Stimulated activated CD4-positive, alpha-beta T cell treated with anti-CD3 and anti-CD28 coated beads, Interleukin-15, amount 100 ng/mL, for 48 hours (primary cell): ENCODE measurements around the gene SH3BP5.

Source experiments
- DNase-seq, 2 donors: peaks; one replicate each; pipeline ENCODE4 v3.0.0-alpha.2; 2020; ENCODE audit warnings: low read depth in 2 of 2

Gene SH3BP5

DNA sequence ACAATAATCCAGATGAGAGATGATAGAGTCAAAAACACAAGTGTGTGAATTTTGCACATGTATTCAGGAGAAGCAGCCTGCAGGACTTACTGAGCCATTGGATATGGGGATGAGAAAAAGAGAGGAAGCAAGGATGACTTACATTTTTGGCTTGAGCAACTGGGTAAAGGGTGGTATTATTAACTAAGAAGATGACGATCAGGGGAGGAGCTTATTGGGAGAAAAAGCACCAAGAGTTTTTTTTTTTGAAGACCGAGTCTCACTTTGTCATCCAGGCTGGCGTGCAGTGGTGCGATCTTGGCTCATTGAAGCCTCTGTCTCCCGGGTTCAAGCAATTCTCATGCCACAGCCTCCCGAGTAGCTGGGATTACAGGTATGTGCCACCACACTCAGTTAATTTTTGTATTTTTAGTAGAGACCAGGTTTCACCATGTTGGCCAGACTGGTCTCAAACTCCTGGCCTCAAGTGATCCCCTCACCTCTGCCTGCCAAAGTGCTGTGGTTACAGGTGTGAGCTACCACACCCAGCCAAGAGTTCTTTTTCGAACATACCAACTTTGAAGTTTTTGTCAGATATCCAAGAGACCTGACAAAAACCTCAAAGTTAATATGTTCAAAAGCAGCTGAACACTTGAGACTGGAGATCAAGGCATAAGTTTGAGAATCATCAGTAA is 14.8 kb upstream of the SH3BP5 start:
- no peak for DNase-seq

DNA sequence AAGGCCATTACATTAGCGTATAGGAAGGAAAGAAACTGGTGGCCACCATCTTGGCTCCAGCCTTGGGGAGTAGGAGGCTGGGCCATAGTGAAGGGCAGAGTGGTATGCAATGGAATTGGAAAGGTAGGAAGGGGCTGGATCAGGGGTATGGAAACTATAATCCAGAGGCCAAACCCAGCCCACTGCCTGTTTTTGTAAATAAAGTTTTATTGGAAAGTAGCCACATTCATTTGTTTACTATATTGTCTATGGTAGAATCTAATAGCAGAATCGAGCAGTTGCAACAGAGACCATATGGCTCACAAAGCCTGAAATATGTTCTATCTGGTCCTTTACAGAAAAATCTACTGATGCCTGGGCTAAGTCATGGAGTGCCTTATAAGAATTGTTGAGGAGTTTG is 14.1 kb upstream of the SH3BP5 start:
- DNase-seq: no peak

DNA sequence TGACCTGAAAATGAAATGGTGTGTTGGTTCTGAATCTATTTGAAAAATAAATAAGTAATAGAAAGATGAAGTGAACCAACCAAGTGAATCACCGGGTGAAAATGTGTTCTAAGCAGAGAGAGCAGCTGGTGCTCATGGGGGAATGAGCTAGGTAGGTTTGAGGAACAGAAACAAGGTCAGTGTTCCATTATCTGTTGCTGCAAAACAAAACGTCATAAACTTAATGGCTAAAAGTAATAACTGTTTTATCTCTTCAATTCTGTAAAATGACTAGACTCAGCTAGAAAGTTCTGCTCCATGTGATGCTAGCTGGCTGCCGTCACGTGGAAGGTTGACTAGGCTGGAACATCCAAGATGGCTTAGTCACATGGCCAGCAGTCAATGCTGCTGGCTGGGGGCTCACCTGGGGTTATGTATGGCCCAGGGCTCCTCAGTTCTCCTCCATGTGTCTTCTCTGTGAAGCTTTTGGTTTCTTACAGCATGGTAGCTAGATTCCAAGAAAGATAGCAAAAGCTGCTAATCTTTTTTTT is 13.3 kb upstream of the SH3BP5 start:
- DNase-seq: no peak

DNA sequence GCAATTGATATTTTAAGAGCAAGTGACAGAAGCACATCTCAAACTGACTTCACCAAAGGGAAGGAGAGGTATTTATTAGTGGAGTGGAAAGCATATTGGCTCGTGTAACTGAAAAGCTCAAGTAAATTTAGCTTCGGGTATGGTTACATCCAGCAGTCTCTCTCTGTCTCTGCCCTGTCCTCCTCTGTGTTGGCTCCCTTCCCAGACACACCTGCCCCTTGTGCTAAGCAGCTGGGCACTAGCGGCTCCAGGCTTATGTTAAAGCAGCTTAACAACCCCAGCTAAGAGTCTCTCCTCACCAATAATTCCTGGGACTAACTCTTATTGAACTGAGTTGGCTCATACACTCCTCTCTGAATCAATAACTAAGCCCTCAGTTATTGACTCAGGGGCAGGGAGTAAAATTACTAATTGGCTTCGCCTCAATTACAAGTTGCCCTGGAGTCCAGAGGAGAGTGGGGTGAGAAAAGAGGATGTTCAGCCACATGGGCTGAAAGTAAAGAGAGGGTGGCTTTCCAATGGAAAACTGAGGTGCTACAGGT is 12.8 kb upstream of the SH3BP5 start:
- DNase-seq: no peak

DNA sequence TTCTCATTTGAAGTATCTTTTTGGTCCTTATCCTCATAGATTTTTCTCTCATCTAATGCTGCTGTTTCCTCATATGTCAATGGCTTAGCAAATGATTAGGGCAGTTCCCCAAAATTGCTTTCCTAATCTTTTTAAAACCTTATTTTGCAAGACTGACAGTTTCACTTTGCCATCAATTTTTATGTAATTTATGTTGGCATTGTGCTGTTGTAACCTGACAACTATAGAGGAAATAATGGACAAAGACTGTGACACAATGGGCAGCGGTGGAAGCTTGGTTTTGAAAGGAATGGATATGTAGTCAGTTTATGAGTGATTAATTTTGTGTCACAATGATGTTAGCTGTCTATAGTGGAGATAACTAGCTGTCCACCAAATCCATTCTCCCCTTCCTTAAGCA is 10.6 kb upstream of the SH3BP5 start:
- DNase-seq: no peak

DNA sequence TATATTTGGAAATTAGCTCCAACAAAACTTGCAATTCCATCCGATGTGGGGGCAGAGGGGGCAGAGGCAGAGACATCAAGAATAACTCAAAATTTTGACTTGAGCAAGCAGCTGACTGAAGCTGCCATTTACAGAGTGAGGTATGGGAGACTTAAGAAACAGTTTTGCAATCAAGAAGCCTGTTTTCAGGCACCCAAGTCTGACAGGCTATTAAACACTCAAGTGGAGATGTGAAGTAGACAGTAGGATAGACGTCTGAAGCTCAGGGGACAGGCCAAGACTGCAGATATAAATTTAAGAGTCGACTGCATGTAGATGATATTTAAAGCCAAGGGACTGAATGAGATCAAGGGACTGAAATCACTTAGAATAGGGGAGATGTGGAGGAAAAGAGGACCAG is 9.9 kb upstream of the SH3BP5 start:
- no peak for DNase-seq

DNA sequence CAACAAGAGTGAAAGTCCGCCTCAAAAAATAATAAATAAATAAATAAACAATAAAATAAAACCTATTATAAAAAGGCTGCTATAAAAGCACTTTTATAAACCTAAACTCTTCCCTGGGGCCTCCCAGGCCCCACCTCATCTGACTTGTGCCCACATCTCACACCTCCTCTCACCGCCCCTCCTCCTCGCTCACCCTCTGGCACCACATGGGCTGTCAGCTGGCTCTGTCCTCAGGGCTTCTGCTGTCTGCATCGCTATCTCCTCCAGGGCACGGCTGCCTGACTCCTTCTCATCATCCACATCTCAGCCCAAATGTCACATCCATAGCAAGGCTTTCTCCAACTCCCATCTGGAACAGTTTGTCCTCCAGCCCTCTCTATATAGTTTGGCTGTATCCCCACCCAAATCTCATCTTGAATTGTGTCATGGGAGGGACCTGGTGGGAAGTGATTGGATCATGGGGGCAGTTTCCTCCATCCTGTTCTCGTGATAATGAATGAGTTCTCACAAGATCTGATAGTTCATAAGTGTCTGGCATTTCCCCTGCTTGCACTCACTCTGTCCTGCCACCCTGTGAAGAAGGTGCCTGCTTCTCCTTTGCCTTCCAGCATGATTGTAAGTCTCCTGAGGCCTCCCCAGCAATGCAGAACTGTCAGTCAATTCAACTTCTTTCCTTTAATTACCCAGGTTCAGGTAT is 8.8 kb upstream of the SH3BP5 start:
- DNase-seq: no peak

DNA sequence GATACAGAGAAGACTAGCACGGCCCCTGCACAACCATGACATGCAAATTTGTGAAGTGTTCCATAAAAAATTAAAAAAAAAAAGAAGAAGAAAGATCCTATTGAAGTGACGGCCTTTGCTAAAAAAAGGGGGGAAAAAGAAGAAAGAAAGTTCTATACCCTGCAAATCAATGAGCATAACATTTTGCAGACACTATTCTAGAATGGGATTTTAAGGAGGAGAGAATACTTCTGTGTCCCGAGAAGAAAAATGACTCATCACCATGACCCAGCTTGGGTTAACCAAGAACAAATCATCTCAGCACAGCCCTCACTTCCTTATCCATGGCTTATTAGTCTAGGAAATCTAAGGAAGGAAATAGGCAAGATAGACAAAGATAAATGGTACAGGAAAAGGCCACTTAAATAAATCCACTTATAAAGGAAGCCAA is 7.4 kb upstream of the SH3BP5 start:
- no peak for DNase-seq

DNA sequence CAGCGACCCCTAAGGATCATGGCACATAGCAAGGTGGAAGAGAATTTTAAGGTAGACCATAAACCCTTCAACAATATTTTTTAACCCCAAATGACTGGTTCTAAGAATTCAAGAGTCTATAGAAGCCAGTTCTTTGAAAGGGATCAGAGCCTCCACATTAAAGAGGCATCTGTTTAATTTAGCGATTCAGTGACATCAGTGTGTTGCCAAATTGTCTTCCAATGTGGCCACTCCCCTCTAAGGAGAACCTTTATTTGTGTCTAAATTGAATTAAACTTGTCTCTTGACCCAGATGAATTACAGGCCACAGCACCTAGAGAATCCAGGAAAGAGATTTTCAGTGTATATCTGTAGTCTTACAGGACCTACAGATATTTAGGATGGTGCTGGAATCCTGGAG is 6.6 kb upstream of the SH3BP5 start:
- DNase-seq: no peak

DNA sequence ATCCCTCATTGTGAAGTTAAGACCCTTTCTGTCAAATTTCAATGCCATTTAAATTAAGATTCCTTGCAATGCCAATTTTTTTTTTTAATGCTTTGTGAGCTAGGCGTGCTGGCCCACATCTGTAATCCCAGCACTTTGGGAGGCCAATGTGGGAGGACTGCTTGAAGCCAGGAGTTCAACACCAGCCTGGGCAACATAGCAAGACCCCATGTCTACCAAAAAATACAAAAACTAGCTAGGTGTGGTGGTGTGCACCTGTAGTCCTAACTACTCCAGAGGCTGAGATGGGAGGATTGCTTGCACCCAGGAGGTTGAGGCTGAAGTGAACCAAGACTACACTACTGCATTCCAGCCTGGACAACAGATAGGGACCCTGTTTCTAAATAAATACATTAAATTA is 5.6 kb upstream of the SH3BP5 start:
- DNase-seq: no peak

DNA sequence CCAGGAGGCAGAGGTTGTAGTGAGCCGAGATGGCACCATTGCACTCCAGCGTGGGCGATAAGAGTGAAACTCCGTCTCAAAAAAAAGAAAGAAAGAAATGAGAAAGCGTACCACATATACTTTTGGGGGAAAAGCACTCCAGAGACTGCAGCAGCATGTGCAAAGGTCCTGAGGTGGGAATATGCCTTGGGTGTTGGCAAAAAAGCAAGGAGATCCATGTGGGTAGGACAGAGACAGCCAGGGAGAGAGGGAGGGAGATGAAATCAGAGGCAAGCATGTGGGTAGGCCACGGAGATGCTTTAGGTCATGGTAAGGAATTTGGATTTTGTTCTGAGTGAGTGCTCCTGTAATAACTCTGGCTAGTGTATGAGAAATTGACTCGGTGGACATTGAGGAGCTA is 3.7 kb upstream of the SH3BP5 start:
- DNase-seq: no peak

DNA sequence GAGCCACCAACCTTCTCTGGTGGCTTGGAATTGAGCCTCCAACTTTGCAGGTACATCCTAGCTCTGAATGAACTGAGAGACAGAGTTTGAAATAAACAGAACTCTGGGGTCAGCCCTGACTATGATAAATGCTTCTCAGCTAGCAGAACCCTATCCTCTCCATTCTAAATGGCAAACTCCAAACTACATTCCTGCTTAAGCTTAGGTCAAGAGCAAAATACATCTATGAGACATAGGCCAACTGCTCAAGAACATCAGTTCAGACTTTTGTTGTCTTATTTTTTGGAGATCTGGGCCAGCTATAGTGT is 1.5 kb upstream of the SH3BP5 start:
- no peak for DNase-seq

DNA sequence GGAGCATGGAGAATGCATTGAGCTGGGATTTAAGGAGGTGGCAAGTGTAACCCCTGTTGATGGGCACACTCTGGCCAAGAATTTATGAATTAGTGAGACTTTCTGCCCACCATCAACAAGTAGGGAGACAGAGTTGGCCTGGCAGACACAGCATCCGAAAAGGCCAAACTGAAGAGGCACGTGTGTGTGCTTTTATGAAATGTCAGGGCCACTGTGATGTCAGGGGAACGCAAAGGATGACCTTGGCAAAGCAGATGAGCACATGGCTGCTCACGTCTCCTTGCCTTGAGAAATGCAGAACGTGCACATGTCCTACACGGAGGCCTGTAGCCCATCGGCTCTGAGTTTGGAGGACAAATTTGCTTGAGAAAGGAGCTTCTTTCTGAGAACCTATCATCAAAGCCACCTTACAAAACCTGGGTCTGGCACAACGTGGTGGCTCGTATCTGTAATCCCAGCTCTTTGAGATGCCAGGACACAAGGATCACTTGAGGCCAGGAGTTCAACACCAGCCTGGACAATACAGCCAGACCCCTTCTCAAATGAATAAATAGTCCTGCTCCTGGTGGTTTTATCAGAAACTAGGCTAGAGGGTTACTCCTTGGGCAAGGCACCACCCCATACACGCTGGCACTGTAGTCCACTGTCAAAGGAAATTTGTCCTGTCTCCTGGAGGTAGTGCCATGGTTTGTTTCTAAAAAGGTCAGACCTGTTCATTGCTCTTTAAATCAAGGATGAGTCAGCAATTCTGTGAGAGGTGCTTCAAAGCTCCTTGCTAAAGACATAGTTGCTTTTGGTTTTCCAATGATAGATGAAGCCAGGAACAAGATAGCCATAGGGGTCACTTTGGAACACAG is 941 bp upstream of the SH3BP5 start:
- DNase-seq: no peak

DNA sequence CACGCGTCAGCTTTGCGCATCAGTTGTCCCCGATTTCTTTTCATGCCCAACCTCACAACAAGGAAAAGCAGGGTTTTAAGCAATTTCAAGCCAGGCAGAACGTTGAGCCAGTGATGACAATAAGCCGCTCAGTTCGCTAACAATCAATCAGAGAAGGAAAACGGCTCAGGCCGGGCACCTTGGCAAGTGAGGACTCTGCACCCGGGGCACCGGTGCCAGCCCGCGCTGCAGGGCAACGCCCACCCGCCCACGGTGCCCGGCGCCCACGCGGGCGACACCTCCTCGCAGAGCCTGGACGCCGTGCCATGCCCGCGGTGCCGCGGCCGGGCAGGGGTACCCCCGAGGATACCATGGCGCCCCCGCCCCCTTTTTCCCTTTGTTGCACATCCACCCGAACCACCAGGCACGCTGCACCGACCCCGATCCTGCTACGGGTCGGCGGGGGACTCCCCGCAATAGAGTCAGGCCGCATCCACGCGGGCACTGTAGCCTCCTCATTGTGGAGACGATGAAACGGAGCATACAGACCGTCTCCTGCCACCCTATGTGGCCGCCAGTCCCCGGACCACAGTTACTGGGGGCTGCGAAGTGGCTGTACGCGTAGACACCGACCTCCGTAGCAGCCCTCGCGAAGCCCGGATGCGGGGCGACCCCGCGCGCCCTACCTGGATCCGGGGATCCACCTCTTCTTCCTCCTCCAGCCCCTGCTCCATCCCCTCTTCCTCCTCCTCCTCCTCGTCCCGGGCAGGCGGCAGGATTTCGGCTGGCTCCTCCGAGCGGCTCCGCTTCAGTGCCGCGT is 581 bp downstream of the SH3BP5 start:
- no peak for DNase-seq

DNA sequence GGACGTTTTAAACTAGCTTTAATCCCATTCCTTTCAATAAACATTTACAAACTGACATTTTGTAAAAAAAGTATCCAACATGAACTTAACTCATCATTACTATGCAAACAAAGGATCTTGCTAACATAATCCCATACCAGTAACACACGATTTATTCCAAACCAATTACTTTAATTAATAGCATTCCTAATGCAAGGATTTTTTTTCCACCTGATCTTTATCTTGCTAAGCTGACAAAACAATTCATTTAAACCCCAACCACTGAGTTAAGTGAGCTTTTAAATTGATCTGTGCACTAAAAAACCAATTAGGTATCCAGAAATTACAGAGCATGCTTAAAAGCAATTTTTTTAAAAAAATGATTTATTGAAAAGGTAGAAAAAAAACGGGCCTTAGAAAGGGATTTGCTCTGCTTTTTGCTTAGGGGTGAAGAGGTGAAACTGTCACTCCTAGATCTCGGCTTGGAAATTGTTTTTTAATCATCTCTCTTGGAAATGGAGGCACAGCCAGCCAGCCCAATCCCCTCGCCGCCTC is 1.2 kb downstream of the SH3BP5 start:
- DNase-seq: no peak

DNA sequence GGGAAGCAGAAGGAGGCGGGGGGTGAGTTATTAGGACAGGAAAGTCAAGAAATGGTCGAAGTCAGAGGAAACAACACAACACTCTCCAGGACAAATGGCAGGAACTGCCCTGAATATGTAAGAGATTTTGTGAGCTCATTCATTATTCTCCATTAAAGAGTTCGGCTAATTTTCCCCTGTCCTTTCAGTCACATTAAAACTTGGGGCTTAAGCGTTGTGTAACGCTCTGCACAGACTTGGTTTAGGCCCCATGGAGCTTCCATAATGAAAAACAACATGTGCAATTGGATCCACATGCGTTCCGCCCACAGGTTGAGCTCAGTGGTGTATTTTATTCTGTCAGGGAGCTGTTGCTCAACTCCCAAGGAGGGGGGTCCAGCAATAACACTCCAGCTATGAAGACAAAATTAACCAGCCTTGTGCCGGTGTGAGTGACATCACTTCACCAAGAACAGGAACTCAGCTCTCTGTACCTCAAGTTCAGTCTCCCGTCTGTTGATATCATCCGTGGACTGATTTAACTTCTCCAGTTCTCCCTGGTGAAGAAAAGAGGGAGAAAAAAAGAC is 2.3 kb downstream of the SH3BP5 start:
- DNase-seq: no peak

DNA sequence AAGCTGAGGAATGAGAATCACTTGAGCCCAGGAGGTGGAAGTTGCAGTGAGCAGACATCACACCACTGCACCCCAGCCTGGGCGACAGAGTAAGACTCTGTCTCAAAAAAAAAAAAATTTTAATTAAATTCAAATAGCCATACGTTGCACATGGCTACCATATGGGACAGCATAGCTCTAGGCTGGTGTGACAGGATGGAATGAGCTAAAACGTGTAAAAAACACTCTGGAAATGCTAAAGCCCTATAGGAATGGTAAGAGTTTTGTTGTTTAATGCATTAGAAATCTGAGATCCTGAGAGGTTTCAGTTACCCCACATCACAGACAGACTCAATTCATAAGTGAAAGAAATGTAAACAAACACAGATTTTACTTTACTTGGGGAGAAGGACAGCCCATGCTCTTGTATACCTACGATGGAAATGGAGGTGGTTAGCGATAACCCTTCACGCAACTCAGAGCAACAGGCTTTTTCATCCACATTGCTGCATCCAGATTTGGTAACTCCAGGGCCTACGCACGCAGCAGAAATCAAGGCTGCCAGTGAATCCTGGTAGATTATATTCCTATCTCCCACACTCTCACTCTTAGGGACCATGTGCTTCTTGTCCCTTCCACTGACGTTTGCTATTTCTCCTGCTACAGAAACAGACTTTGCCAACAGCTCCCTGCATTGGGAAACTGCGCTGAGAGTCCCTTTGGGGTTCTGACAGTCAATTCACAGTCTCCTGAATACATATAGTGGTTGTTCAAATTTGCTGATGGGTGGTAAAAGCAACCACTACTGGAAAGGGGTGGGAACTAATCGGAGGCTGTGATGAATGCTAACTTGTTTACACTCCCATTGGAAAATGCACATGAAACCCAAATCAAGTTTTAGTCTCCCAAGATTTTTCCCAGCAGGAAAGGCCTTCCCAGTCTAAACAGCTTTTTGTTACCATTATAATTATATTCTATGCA is 3.1 kb downstream of the SH3BP5 start:
- no peak for DNase-seq

DNA sequence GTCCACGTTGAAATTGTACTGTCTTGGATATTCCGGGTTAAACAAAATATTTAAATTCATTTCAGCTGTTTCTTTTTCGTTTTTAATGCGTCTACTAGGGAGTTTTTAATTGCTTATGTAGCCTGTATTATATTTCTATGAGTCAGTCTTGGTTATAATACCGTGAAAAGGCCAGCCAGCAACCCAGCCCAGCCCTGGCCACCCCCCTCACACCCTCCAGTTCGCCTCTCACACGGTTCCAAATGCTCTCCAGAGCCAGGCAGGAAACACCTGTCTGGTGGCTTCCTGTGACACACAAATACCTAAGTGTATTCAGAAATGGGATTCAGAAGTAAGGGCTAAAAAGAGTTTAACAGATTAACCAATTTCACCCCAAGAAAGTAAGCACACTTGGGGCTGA is 4.4 kb downstream of the SH3BP5 start:
- DNase-seq: no peak

DNA sequence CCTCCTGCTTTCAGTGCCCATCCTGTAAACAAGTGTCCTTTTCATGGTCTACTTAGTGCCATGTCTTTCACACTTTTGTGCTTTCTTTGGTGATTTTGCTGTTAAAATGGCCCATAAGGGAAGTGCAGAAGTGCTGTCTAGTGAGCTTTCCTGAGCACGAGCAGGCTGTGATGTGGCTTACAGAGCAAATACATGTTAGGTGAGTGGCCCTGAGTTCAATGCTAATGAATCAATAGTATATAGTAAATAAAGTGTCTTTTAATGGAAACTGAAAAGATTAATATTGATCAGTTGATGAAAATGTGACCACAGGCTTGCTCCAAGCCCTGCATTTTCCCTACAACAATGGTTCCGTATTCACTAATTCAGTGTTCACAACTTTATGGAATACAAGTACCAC is 5.7 kb downstream of the SH3BP5 start:
- DNase-seq: no peak

DNA sequence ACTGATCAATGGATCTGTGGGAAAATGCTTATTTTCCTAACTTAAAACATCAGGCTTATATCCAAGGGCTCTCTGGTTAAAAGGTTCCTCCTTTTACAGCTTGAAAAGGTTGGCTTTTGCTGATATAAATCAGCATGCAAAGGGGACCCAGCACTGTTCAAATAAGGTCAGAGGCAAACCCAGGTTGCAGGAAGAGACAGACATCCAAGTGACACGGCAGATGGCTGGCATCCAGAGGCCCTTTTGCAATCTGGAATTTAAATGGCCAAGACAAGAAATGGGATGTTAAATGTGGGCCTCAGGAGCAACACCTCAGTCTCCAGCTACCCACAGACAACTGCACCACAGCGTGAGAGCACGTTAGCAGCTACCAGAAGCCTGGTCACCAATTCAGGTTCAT is 6.3 kb downstream of the SH3BP5 start:
- no peak for DNase-seq
